ENCODE measurements around the gene RPS6KA4. TPM values are rescaled to one million over a fixed set of nuclear protein-coding genes. Genes with fewer than 3 reads are reported as not detected.

RPS6KA4 gene
- total and polyA plus RNA-seq, 2 of the 13 experiments (the other 11 are each of a cell fraction or from before 2014, with no cell fraction given): 8.9 to 14.2 TPM

GRCh38 chr11:64358907-64359711, at the start of gene RPS6KA4 (continued):
- TF ChIP-seq ZNF597 (CRISPR knock-in tag; IDR thresholded peaks at IDR 0.05) (no peak), ZNF558 (CRISPR knock-in tag; IDR thresholded peaks at IDR 0.05; ENCODE audit: borderline replicate concordance) (no peak), ZXDC (CRISPR knock-in tag; IDR thresholded peaks at IDR 0.05) (no peak), ZZZ3 (CRISPR knock-in tag; IDR thresholded peaks at IDR 0.05; ENCODE audit: borderline replicate concordance) (no peak), ZNF747 (CRISPR knock-in tag; IDR thresholded peaks at IDR 0.05; ENCODE audit: borderline replicate concordance) (no peak), ZGPAT (CRISPR knock-in tag; IDR thresholded peaks at IDR 0.05) (peak; percentile 32; the same call in 1 of the 2 replicates), ZMAT3 (CRISPR knock-in tag; conservative IDR thresholded peaks at IDR 0.05) (no peak), SUZ12 (IDR thresholded peaks at IDR 0.05; ENCODE audit: low read depth, low read length) (no peak), ZNF614 (CRISPR knock-in tag; IDR thresholded peaks at IDR 0.05; ENCODE audit: borderline replicate concordance) (no peak), CBX5 (CRISPR knock-in tag; IDR thresholded peaks at IDR 0.05; ENCODE audit: borderline replicate concordance) (no peak), RXRA (CRISPR knock-in tag; IDR thresholded peaks at IDR 0.05) (no peak), ZNF17 (CRISPR knock-in tag; IDR thresholded peaks at IDR 0.05) (no peak), ZNF740 (CRISPR knock-in tag; IDR thresholded peaks at IDR 0.05) (no peak), CBFB (CRISPR knock-in tag; IDR thresholded peaks at IDR 0.05) (no peak), DMAP1 (CRISPR knock-in tag; IDR thresholded peaks at IDR 0.05) (no peak; the same call in 1 of the 2 replicates), ZNF496 (CRISPR knock-in tag; IDR thresholded peaks at IDR 0.05; ENCODE audit: insufficient replicate concordance) (no peak), ZNF484 (CRISPR knock-in tag; IDR thresholded peaks at IDR 0.05; ENCODE audit: borderline replicate concordance, low read depth) (no peak), TSC22D2 (CRISPR knock-in tag; IDR thresholded peaks at IDR 0.05; ENCODE audit: borderline replicate concordance) (no peak), MTA1 (CRISPR knock-in tag; IDR thresholded peaks at IDR 0.05; ENCODE audit: borderline replicate concordance) (no peak), TFAP4 (IDR thresholded peaks at IDR 0.05; ENCODE audit: borderline replicate concordance, low read depth) (no peak), ZNF207 (IDR thresholded peaks at IDR 0.05; ENCODE audit: borderline replicate concordance) (no peak), PHF8 (CRISPR knock-in tag; IDR thresholded peaks at IDR 0.05) (peak; percentile 82), TBX2 (CRISPR knock-in tag; IDR thresholded peaks at IDR 0.05; ENCODE audit: borderline replicate concordance) (no peak; the same call in 1 of the 2 replicates), MBD4 (IDR thresholded peaks at IDR 0.05; ENCODE audit: borderline replicate concordance, low read length) (no peak), FOSL1 (CRISPR knock-in tag; IDR thresholded peaks at IDR 0.05; ENCODE audit: borderline replicate concordance) (no peak)
